Measurements from ENCODE around the gene RAB11FIP4.

Gene RAB11FIP4

DNA sequence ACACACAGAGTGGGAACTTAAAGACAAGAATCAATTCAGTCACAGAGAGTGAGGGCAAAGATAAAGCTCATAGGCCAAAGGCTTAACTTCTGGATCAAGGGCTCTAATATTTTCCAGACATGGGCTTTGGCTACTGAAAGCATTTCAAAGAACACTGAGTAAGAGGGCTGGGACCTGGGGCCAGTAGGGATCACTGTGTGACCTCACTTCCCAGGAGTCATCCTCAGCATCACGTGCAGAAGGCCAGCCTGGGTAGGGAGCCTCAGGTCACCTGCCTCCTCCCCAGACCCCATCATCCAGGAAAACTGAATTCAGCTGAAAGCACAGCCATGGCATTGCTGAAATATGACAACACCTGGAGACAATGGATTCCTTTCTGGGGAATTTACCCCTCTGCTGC, 163.5 kb downstream of the RAB11FIP4 start:
- DNase-seq: no peak

- DNase-seq: no peak
Measured at GRCh38 chr17:31556969-31557645, 165.6 kb downstream of the RAB11FIP4 start.

- peak; percentile 60 for DNase-seq
Measured at GRCh38 chr17:31558748-31559583, 167.5 kb downstream of the RAB11FIP4 start.

DNA sequence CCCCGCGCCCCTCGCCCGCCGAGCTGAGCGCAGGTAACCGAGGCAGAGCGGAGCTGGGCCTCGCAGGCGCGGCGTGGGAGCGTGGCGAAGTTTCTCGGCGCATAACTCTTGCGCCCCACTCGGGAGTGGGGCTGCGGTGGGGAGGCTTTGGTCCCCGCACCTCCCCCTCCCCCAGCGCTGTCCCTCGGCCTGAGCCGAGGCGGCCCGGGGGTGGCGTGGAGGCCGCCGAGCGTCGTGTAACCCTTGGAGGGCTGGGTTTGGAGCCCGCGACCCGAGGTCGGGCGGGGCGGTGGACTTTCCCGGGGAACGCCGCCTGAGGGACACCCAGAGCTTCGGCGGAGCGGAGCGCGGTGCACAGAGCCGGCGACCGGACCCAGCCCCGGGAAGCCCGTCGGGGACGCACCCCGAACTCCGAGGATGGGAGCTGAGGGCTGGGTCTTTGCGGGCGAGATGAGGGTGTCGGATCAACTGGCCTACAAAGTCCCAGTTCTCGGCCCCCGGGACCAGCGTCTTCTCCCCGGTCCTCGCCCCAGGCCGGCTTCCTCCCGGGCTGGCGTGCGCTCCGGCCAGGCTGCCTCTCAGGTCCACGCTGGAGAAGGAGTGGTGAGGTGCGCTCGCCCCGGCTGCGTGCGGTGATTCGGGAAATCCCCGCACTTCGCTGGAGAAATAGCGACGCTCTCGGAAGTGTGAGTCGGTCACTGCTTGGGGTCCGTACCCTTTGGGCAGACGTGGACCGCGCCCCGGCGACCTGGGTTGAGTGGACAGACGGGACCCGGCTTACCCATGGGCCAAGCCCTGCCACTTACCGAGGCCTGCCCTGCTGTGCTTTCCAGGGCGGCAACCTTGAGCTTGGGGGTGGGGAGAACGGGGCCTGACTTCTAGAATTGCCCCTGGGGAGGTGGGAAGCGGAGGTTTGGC, 168.4 kb downstream of the RAB11FIP4 start:
- DNase-seq: no peak

DNA sequence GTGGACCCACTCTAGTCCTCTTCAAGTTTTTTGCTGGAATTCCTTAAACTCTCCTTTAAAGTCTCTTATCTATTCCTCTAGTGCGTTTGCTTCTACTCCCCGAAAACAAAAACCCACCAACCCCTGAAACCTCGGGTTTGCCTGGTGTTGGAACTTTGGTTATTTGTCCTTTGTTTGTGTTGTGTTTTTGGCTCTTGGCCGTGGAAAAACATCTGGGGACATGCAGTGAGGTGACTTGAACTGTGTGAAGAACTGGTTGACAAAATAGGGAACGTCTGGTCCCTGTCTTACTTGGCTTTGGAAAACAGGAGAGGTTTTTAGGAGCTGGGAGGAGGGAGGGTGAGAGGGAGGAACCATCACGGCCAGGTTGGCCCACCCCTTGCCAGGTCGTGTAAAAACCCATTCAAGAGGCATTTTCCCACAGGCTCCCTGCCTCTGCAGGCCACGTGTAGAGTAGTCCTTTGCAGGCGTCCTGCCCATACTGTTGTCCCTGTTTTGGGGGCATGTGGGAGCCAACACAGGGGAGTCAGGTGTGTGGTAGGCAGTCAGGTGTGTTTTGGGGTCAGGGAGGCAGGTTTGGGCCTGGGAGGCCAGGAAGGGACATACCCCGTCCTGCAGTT, 169.3 kb downstream of the RAB11FIP4 start:
- DNase-seq: no peak

GRCh38 chr17:31561469-31562375, 170.2 kb downstream of the RAB11FIP4 start:
- no peak for DNase-seq

DNA sequence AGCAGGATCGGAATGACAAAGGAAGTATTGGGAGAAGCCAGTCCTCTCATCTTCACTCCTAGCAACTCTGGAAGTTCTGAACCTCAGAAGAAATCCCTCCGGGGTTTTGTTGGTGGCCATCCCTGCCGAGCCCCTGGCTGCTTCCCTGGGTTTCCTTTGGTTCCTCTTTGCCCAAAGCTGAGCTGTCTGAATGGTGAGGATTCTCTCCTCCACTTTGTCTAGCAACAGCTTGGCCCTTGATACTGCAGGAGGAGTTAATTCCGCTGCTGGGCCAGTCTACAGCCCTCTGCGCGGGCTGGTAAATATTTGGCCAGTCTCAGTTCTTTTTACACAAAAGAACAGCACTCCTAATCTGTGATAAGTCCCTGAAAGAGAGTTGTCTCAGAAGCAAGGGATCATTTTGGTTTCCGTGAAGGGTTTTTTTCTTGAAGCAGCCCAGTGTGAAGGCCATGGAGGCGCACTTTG, 170.9 kb downstream of the RAB11FIP4 start:
- DNase-seq: no peak

DNA sequence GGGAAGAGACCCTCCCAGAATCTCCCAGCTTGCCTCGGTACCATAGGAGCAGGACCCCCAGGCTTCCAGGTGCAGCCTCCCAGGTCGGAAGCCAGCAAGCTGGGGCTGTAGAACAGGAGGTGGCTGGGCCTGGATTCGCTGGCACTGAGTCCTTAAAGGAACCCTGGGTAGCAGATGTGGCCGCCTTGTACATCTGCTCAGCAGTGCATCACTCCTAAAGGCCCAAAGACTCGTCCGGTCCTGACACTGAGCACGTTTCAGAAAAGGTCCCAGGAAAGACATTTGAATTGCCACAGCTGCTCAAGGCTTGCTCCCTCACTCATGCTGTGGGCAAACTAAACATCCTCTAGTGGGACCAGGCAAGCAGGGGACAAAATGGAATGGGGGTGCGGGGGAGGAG, 172.8 kb downstream of the RAB11FIP4 start:
- no peak for DNase-seq

DNA sequence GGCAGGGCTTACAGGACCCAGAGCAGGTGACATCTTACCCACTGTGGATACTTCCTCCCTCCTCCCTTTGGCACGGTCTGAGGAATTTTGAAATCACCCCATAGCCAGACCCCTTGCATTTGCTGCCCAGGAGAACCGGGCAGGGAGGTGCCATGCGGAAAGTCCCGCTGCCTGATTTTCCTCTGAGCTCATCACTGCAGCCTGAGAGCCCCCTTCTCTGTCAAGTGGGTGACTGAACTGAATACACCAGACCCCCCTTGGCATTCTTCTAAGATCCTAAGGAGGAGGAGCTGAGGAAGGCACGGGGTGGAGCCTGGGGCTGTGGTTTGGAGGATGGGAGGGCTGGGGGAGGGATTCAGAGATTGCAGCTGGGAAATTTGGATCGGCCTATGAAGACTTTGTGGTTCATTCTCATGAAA, 173.4 kb downstream of the RAB11FIP4 start:
- no peak for DNase-seq

DNA sequence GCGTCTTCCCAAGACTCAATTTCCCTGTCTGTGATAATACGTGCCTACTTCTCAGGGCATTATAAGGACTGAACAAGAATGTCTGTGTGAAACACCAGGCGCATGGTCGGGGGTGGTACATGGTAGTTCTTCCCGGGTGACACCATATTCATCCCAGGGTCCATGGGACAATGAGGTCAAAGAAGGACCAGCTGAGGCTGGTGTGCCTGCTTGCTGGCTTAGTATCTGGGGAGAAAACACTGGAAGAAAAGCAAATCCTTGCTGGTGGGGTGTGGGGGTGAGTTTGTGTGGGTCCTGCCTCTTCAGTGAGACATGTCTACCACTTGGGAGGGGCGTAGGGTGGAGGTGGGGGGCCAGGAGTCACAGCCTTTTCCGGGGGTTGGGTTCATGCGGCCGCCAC, 174.2 kb downstream of the RAB11FIP4 start:
- DNase-seq: no peak

GRCh38 chr17:31566247-31566991, 174.9 kb downstream of the RAB11FIP4 start:
- DNase-seq: no peak

GRCh38 chr17:31566992-31567373, 175.5 kb downstream of the RAB11FIP4 start:
- DNase-seq: no peak

DNA sequence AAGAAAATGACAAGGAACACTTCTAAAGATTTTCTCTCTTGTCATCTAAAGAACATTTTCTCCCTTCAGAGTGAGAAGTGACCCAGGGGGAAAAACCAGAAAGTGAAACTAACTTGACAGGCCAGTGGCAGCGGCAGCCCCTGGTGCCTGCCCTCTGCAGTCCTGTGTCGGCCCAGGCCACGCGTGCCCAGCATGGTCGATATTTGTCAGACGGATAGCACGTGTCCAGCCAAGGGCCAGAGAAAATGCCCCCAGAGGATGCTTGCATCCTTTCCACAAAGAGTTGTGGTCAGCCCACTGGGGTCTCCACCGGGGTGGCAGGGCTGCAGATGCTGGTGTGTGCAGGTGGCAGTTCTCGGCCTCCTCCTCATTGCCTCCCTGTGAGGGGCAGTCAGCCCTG, 176.6 kb downstream of the RAB11FIP4 start:
- DNase-seq: no peak

DNA sequence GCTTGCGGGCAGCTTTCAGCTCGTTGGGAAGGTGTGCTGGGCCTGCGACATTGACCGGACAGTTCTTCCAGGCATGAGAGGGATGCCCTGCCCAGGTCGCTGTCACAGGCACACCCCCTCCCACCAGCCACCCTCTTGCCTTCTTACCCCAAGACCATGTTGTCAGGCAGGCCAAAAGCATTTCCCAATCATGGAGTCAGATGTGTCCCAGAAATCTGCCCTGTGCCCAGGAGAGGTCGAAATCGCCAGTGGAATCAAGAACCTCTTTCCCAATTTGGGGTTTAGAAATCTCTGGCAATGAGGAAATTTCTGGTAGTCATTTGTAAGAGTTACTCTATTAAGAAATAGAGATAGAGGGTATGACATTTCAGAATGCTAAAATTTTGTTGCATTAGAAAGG, 177.1 kb downstream of the RAB11FIP4 start:
- no peak for DNase-seq

GRCh38 chr17:31570231-31570630, 178.8 kb downstream of the RAB11FIP4 start:
- no peak for DNase-seq

- DNase-seq: no peak
Measured at GRCh38 chr17:31570951-31571892, 179.7 kb downstream of the RAB11FIP4 start.

DNA sequence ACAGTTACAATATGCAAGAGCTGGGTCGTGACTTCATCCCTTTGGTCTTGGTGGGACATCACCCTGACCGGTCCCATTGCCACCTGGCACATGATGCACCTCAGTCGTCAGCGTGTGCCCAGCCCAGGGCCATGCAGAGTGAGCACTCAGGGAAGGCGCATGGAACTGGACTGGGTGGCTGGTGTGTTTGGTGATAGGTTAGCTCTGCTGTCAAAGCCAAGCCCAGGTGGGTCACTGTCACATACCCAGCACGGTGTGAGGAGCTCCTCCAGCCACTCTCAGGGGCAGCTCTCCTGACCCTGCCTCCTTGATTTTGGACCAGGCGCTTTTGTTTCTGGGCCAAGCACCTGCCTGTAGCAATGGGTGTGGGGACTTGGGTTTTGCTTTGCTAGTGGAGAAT, 180.9 kb downstream of the RAB11FIP4 start:
- DNase-seq: no peak

- no peak for DNase-seq
Measured at GRCh38 chr17:31573047-31573446, 181.6 kb downstream of the RAB11FIP4 start.

DNA sequence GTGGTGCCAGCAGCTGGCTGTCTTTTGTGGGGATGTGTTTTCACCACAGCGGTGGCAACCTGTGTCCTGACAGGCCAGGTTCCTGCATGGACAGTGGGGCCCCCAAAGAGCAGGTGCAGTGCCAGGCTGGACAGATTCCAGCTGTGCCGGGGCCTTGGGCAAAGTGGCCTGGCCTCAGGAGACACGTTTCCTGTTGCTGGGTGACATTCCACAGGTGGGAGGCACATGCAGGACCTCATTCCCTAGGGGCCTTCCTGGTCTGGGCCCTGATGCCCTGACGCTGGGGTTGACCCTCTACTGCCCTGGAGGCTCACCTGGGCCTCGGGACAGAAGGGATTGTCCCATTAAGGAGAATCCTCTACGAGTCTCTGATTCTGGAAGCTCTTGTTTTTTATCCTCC, 182.4 kb downstream of the RAB11FIP4 start:
- DNase-seq: no peak

GRCh38 chr17:31574458-31574857, 183.0 kb downstream of the RAB11FIP4 start:
- no peak for DNase-seq

Measured in activated CD4-positive, alpha-beta T cell treated with anti-CD3 and anti-CD28 coated beads, Interleukin-2, Interleukin-6, amounts not matched to agents 100 ng/mL and 50 ng/mL, durations not matched to agents 16 hours and 8 hours (primary cell).